HEK293 (cell line): ENCODE data around the gene SLC2A4RG.

Source experiments
- CTCF ChIA-PET: fragments of 350-600 bp; formaldehyde crosslinking; extraction: SDS; loops from one replicate; lab custom pipeline; 2021; ENCODE audit warnings: antibody characterized with exemption; lab: Yijun Ruan, JAX
- POLR2A ChIA-PET: fragments of 300-600 bp; formaldehyde crosslinking; extraction: SDS; loops from one replicate; lab custom pipeline; 2020; ENCODE audit warnings: antibody characterized with exemption, inconsistent platforms; lab: Yijun Ruan, JAX
- H3K27ac ChIP-seq: fragments of 200-500 bp; sonication (Bioruptor generic); 2 replicates; pipeline ENCODE4 v1.5.1; 2014; ENCODE audit warnings: low read depth, low read length, control low read depth, inconsistent platforms; ENCODE audit errors: extremely low read depth
- H3K36me3 ChIP-seq, 2 experiments: fragments of 200-500 bp in 1 of 2; sonication (Bioruptor generic) in 1 of 2; 1 replicate in 1 of 2; 2 replicates in 1 of 2; pipeline ENCODE4 v1.5.1; 2014 to 2017; ENCODE audit warnings: inconsistent platforms in 2 of 2, low read length in 2 of 2; ENCODE audit not compliant: control insufficient read depth in 2 of 2, insufficient read depth in 1 of 2
- H3K4me1 ChIP-seq: fragments of 200-500 bp; sonication (Bioruptor generic); 2 replicates; pipeline ENCODE4 v1.5.1; 2014; ENCODE audit warnings: mild to moderate bottlenecking, low read length, inconsistent platforms; ENCODE audit not compliant: control insufficient read depth, insufficient read depth
- H3K4me3 ChIP-seq: 2 replicates; pipeline ENCODE4 v1.5.1; 2011; ENCODE audit warnings: low read depth, mild to moderate bottlenecking, control low read depth, low read length, moderate library complexity
- H3K9me3 ChIP-seq: fragments of 200-500 bp; sonication (Bioruptor generic); 2 replicates; pipeline ENCODE4 v1.5.1; 2014; ENCODE audit warnings: low read depth, low read length, inconsistent platforms; ENCODE audit not compliant: control insufficient read depth, insufficient read depth
- GLI4 ChIP-seq: fragments of 450-650 bp; formaldehyde crosslinking; IDR thresholded peaks from 2 replicates; pipeline ENCODE4 v1.5.1; 2016; ENCODE audit warnings: missing biosample characterization, missing genetic modification characterization
- ZFHX2 ChIP-seq: fragments of 450-650 bp; formaldehyde crosslinking; conservative IDR thresholded peaks from 2 replicates; pipeline ENCODE4 v1.5.1; 2016; ENCODE audit warnings: missing biosample characterization, missing genetic modification characterization
- ZFP41 ChIP-seq: fragments of 450-650 bp; formaldehyde crosslinking; IDR thresholded peaks from 2 replicates; pipeline ENCODE4 v1.5.1; 2016; ENCODE audit warnings: missing biosample characterization, missing genetic modification characterization, borderline replicate concordance
- ZNF114 ChIP-seq: fragments of 450-650 bp; formaldehyde crosslinking; IDR thresholded peaks from 2 replicates; pipeline ENCODE4 v1.5.0; 2017; ENCODE audit warnings: missing biosample characterization, missing genetic modification characterization
- ZNF132 ChIP-seq: fragments of 450-650 bp; formaldehyde crosslinking; IDR thresholded peaks from 2 replicates; pipeline ENCODE4 v1.5.1; 2017; ENCODE audit warnings: missing biosample characterization, missing genetic modification characterization, borderline replicate concordance
- ZNF354C ChIP-seq: fragments of 450-650 bp; formaldehyde crosslinking; IDR thresholded peaks from 2 replicates; pipeline ENCODE4 v1.5.1; 2016; ENCODE audit warnings: missing biosample characterization, missing genetic modification characterization, low read depth, borderline replicate concordance
- ZNF394 ChIP-seq: fragments of 450-650 bp; formaldehyde crosslinking; IDR thresholded peaks from 2 replicates; pipeline ENCODE4 v1.5.1; 2016; ENCODE audit warnings: missing biosample characterization, missing genetic modification characterization, mild to moderate bottlenecking, moderate library complexity, borderline replicate concordance
- ZNF416 ChIP-seq: fragments of 450-650 bp; formaldehyde crosslinking; IDR thresholded peaks from 2 replicates; pipeline ENCODE4 v1.5.1; 2016; ENCODE audit warnings: missing biosample characterization, missing genetic modification characterization
- ZNF514 ChIP-seq: fragments of 450-650 bp; formaldehyde crosslinking; IDR thresholded peaks from 2 replicates; pipeline ENCODE4 v1.5.1; 2016; ENCODE audit warnings: missing biosample characterization, missing genetic modification characterization
- ZNF561 ChIP-seq: fragments of 450-650 bp; IDR thresholded peaks from 2 replicates; pipeline ENCODE4 v1.5.1; 2018; ENCODE audit warnings: missing biosample characterization, missing genetic modification characterization, borderline replicate concordance
- ZNF664 ChIP-seq: fragments of 450-650 bp; formaldehyde crosslinking; IDR thresholded peaks from 2 replicates; pipeline ENCODE4 v1.5.1; 2016; ENCODE audit warnings: missing biosample characterization, missing genetic modification characterization
- ZNF776 ChIP-seq: fragments of 450-650 bp; formaldehyde crosslinking; IDR thresholded peaks from 2 replicates; pipeline ENCODE4 v1.5.0; 2017; ENCODE audit warnings: missing biosample characterization, missing genetic modification characterization, borderline replicate concordance
- TF ChIP-seq, protein P1 (sequence below): fragments of 450-650 bp; formaldehyde crosslinking; IDR thresholded peaks from 2 replicates; pipeline ENCODE4 v1.5.1; 2016; ENCODE audit warnings: missing biosample characterization, missing genetic modification characterization
- TF ChIP-seq, protein P2 (sequence below): fragments of 450-650 bp; formaldehyde crosslinking; IDR thresholded peaks from 2 replicates; pipeline ENCODE4 v1.5.1; 2016; ENCODE audit warnings: missing biosample characterization, missing genetic modification characterization, borderline replicate concordance
- TF ChIP-seq, protein P3 (sequence below): fragments of 450-650 bp; formaldehyde crosslinking; IDR thresholded peaks from 2 replicates; pipeline ENCODE4 v1.5.1; 2016; ENCODE audit warnings: missing biosample characterization, missing genetic modification characterization
- TF ChIP-seq, protein P4 (sequence below): fragments of 450-650 bp; formaldehyde crosslinking; IDR thresholded peaks from 2 replicates; pipeline ENCODE4 v1.5.0; 2017; ENCODE audit warnings: missing biosample characterization, missing genetic modification characterization, borderline replicate concordance
- TF ChIP-seq, protein P5 (sequence below): fragments of 450-650 bp; formaldehyde crosslinking; IDR thresholded peaks from 2 replicates; pipeline ENCODE4 v1.5.1; 2017; ENCODE audit warnings: missing biosample characterization, missing genetic modification characterization

Gene SLC2A4RG

DNA sequence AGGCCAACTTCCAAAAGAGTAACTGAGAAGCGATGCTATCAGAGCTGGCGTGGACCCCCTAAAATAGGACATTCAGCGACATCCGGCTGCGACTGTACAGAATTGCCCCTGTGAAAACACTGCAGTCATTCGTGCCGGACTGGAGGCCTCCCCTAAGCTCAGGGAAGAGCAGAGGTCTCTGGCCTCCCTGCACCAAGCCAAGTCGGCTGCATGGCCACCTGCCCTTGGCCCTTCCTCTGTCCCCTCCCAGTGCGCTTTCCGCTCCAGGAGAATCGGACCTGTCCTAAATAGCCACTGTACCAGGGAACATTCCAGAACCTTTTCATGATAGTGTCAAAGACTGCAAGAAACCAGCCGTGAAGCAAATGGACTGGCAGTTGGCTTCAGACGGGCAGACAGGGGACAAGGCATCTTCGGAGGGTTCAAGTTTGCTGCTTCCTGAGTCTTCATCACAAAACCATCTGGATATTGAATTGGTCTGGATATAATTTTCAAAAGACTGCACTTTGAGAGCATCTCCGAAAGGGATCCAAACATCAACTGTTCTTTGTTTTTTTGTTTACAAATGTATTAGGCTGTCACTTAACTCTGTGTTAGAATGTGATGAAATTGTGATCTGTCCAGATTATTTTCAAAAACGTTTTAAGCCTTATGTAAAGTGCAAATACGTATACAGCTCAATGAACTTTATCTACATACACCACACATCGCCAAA lies 16.5 kb downstream of the SLC2A4RG start (continued):
- TF ChIP-seq, protein P1, sequence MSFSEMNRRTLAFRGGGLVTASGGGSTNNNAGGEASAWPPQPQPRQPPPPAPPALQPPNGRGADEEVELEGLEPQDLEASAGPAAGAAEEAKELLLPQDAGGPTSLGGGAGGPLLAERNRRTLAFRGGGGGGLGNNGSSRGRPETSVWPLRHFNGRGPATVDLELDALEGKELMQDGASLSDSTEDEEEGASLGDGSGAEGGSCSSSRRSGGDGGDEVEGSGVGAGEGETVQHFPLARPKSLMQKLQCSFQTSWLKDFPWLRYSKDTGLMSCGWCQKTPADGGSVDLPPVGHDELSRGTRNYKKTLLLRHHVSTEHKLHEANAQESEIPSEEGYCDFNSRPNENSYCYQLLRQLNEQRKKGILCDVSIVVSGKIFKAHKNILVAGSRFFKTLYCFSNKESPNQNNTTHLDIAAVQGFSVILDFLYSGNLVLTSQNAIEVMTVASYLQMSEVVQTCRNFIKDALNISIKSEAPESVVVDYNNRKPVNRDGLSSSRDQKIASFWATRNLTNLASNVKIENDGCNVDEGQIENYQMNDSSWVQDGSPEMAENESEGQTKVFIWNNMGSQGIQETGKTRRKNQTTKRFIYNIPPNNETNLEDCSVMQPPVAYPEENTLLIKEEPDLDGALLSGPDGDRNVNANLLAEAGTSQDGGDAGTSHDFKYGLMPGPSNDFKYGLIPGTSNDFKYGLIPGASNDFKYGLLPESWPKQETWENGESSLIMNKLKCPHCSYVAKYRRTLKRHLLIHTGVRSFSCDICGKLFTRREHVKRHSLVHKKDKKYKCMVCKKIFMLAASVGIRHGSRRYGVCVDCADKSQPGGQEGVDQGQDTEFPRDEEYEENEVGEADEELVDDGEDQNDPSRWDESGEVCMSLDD (tag by site-specific recombination): no peak
- TF ChIP-seq, protein P2, sequence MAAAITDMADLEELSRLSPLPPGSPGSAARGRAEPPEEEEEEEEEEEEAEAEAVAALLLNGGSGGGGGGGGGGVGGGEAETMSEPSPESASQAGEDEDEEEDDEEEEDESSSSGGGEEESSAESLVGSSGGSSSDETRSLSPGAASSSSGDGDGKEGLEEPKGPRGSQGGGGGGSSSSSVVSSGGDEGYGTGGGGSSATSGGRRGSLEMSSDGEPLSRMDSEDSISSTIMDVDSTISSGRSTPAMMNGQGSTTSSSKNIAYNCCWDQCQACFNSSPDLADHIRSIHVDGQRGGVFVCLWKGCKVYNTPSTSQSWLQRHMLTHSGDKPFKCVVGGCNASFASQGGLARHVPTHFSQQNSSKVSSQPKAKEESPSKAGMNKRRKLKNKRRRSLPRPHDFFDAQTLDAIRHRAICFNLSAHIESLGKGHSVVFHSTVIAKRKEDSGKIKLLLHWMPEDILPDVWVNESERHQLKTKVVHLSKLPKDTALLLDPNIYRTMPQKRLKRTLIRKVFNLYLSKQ (tag by site-specific recombination): no peak
- TF ChIP-seq, protein P3, sequence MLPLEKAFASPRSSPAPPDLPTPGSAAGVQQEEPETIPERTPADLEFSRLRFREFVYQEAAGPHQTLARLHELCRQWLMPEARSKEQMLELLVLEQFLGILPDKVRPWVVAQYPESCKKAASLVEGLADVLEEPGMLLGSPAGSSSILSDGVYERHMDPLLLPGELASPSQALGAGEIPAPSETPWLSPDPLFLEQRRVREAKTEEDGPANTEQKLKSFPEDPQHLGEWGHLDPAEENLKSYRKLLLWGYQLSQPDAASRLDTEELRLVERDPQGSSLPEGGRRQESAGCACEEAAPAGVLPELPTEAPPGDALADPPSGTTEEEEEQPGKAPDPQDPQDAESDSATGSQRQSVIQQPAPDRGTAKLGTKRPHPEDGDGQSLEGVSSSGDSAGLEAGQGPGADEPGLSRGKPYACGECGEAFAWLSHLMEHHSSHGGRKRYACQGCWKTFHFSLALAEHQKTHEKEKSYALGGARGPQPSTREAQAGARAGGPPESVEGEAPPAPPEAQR: no peak
- TF ChIP-seq ZNF354C: no peak
- TF ChIP-seq ZNF114 (tag by site-specific recombination): no peak

DNA sequence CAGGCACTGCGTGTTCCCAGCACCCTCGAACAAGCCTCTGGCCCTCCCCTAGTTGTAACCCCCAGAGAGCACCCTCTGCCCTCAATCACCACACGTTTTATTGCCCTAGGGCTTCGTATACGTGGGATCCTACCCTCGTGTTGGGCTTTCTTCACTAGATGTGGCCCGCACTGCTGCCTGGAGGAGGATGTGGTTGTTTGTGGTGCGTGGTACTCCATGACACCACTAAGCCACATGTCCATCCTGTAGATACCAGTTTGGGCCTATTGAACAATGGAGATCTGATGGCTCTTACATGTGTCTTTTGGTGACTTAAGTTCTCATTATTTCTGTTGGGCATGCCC lies 17.0 kb downstream of the SLC2A4RG start:
- ChIA-PET POLR2A (no interaction called here), CTCF (no interaction called here)
- no peaks in the 10 kb centered on the region for H3K36me3 ChIP-seq
- H3K9me3 ChIP-seq: no peaks in the 10 kb centered on the region
- no peaks in the 10 kb centered on the region for H3K4me1 ChIP-seq
- TF ChIP-seq ZNF776 (tag by site-specific recombination) (no peak), ZNF514 (no peak), ZNF394 (tag by site-specific recombination) (no peak), GLI4 (tag by site-specific recombination) (no peak), ZNF132 (tag by site-specific recombination) (no peak), ZNF664 (no peak), ZNF416 (tag by site-specific recombination) (no peak), ZNF561 (tag by site-specific recombination) (no peak), ZFHX2 (tag by site-specific recombination) (no peak), ZFP41 (tag by site-specific recombination) (no peak)
- TF ChIP-seq, protein P4, sequence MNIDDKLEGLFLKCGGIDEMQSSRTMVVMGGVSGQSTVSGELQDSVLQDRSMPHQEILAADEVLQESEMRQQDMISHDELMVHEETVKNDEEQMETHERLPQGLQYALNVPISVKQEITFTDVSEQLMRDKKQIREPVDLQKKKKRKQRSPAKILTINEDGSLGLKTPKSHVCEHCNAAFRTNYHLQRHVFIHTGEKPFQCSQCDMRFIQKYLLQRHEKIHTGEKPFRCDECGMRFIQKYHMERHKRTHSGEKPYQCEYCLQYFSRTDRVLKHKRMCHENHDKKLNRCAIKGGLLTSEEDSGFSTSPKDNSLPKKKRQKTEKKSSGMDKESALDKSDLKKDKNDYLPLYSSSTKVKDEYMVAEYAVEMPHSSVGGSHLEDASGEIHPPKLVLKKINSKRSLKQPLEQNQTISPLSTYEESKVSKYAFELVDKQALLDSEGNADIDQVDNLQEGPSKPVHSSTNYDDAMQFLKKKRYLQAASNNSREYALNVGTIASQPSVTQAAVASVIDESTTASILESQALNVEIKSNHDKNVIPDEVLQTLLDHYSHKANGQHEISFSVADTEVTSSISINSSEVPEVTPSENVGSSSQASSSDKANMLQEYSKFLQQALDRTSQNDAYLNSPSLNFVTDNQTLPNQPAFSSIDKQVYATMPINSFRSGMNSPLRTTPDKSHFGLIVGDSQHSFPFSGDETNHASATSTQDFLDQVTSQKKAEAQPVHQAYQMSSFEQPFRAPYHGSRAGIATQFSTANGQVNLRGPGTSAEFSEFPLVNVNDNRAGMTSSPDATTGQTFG (tag by site-specific recombination): no peak
- TF ChIP-seq, protein P5, sequence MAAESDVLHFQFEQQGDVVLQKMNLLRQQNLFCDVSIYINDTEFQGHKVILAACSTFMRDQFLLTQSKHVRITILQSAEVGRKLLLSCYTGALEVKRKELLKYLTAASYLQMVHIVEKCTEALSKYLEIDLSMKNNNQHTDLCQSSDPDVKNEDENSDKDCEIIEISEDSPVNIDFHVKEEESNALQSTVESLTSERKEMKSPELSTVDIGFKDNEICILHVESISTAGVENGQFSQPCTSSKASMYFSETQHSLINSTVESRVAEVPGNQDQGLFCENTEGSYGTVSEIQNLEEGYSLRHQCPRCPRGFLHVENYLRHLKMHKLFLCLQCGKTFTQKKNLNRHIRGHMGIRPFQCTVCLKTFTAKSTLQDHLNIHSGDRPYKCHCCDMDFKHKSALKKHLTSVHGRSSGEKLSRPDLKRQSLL (tag by site-specific recombination): no peak
- H3K27ac ChIP-seq: no peak overlapping the region
- H3K4me3 ChIP-seq: no peak overlapping the region
